ENCODE measurements around the gene PRDX2.

DNA sequence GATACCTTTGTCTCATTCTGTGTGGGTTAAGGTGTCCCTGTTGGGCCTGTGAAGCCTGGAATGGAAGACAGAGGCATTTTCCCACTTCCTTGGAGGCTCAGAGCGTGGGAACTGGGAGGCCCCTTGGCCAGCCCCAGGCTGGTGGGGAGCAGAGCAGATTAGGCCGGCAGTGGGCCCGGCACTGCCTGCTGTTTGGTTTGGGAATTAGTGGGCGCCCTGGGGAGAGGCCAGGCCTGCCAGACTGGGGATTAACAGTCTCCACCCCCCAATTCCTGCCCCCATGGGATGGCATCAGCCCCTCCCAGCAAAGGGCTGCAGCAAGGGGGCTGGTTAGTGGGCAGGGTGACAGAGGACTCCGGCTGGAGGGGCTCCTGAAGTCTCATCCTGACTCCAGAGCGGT lies 53.1 kb downstream of the PRDX2 start:
- TF ChIP-seq POLR2A (IDR thresholded peaks at IDR 0.05): no peak
- TF ChIP-seq, protein P1, sequence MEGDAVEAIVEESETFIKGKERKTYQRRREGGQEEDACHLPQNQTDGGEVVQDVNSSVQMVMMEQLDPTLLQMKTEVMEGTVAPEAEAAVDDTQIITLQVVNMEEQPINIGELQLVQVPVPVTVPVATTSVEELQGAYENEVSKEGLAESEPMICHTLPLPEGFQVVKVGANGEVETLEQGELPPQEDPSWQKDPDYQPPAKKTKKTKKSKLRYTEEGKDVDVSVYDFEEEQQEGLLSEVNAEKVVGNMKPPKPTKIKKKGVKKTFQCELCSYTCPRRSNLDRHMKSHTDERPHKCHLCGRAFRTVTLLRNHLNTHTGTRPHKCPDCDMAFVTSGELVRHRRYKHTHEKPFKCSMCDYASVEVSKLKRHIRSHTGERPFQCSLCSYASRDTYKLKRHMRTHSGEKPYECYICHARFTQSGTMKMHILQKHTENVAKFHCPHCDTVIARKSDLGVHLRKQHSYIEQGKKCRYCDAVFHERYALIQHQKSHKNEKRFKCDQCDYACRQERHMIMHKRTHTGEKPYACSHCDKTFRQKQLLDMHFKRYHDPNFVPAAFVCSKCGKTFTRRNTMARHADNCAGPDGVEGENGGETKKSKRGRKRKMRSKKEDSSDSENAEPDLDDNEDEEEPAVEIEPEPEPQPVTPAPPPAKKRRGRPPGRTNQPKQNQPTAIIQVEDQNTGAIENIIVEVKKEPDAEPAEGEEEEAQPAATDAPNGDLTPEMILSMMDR (IDR thresholded peaks at IDR 0.05): no peak

Measured in thyroid gland (tissue), 4 donors.